K562 (cell line): ENCODE results near the gene SPATA17.

ENCODE experiments used
- CEBPB ChIP-seq: fragments of 450-650 bp; IDR thresholded peaks from 2 replicates; pipeline ENCODE4 v1.6.1; 2016; ENCODE audit warnings: missing genetic modification characterization, missing compliant biosample characterization
- DPF2 ChIP-seq: fragments of 450-650 bp; IDR thresholded peaks from 2 replicates; pipeline ENCODE4 v1.6.1; 2016
- ELK1 ChIP-seq: sonication (generic); formaldehyde crosslinking; IDR thresholded peaks from 2 replicates; pipeline ENCODE4 v1.8.1; 2022; ENCODE audit warnings: missing genetic modification reagents
- EZH2 ChIP-seq: IDR thresholded peaks from 2 replicates; pipeline ENCODE4 v1.6.1; 2012; ENCODE audit warnings: low read depth, mild to moderate bottlenecking, inconsistent platforms, low read length, borderline replicate concordance
- MLX ChIP-seq, 2 experiments: fragments of 450-650 bp in 1 of 2; sonication (generic) in 1 of 2; formaldehyde crosslinking; conservative IDR thresholded peaks; 2 replicates each; pipeline versions ENCODE4 v1.4.0 to v1.8.1; 2020 to 2022; ENCODE audit warnings: mild to moderate bottlenecking in 1 of 2, missing genetic modification reagents in 1 of 2
- POLR2A ChIP-seq: fragments of 450-650 bp; conservative IDR thresholded peaks from 2 replicates; pipeline ENCODE4 v1.6.1; 2016
- SMARCB1 ChIP-seq: IDR thresholded peaks from 2 replicates; pipeline ENCODE4 v1.6.1; 2011; ENCODE audit warnings: improper control_type of control experiment, low read depth; ENCODE audit not compliant: insufficient read length
- SREBF2 ChIP-seq: sonication (generic); formaldehyde crosslinking; IDR thresholded peaks from 2 replicates; pipeline ENCODE4 v1.4.0; 2020; ENCODE audit warnings: mild to moderate bottlenecking, missing genetic modification reagents
- ZNF274 ChIP-seq: IDR thresholded peaks from 2 replicates; pipeline ENCODE4 v1.6.1; 2011; ENCODE audit warnings: low read depth, mild to moderate bottlenecking, low read length, moderate library complexity, borderline replicate concordance
- TF ChIP-seq, protein P1 (sequence below): fragments of 450-650 bp; IDR thresholded peaks from 2 replicates; pipeline ENCODE4 v1.6.1; 2018; ENCODE audit warnings: mild to moderate bottlenecking, low read depth; ENCODE audit not compliant: partially characterized antibody

DNA sequence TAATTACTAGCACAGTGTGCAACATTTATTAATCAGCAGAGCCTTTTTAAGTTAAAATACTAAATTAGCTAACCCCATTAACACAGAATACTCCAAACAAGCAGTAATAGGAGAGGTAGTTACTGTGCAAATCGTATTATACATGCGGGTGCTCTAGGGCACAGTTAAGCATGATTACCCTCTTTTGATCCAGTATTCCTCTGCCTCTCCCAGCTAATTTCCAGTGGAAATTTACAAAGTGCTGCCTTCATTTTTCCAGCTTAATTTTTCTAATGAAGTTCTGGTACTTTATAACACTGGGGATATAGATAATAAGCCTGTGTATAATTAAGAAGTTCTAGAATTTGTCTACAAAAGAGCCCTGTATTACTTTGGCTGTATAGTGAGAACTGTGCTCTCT lies 159.9 kb downstream of the SPATA17 start:
- TF ChIP-seq SREBF2 (no peak), MLX (CRISPR knock-in tag; conservative IDR thresholded peaks at IDR 0.05) (no peak), ZNF274 (no peak), POLR2A (no peak), EZH2 (no peak), SMARCB1 (no peak), CEBPB (tag) (no peak), DPF2 (no peak), ELK1 (CRISPR knock-in tag) (no peak)
- TF ChIP-seq, protein P1, sequence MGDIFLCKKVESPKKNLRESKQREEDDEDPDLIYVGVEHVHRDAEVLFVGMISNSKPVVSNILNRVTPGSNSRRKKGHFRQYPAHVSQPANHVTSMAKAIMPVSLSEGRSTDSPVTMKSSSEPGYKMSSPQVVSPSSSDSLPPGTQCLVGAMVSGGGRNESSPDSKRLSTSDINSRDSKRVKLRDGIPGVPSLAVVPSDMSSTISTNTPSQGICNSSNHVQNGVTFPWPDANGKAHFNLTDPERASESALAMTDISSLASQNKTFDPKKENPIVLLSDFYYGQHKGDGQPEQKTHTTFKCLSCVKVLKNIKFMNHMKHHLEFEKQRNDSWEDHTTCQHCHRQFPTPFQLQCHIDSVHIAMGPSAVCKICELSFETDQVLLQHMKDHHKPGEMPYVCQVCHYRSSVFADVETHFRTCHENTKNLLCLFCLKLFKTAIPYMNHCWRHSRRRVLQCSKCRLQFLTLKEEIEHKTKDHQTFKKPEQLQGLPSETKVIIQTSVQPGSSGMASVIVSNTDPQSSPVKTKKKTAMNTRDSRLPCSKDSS = no peak
